Smooth muscle cell of the brain vasculature (primary cell): ENCODE measurements around the gene GABRB1.
"Not testable (repeated sequence)": the region's sequence is repeated elsewhere in the genome, so short reads cannot be mapped to it uniquely, and the experiment has no call there.

Experiments used
- DNase-seq: peaks from one replicate; pipeline ENCODE4 v3.0.0-alpha.2; 2012; ENCODE audit warnings: low read depth, low spot score

Gene GABRB1

DNA sequence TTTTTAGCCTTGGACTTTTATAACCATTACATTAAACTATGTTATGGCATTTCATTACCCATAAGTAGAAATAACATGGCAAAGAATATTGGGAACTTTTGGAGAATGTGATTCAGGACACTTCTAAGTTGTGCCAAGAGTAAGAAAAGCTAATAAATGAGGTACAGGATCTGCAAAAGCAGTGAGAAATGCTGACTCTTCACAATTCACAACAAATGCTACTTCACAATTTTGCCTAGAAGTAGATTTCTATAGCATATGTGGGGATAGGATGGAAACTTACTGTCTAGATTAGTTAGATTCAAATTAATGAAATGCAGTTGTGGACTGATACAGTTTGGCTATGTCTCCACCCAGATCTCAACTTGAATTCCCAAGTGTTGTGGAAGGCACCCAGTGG is 258.4 kb downstream of the GABRB1 start:
- DNase-seq: no peak

DNA sequence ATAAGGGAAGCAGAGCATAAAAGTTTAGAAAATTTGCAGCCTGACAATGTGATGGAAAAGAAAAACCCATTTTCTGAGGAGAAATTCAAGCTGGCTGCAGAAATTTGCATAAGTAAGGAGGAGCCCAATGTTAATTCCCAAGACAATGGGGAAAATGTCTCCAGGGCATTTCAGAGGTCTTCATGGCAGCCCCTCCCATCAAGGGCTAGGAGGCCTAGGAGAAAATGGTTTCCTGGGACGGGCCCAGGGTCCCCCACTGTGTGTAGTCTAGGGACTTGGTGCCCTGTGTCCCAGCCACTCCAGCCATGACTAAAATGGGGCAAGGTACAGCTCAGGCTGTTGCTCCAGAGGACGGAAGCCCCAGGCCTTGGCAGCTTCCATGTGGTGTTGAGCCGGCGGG is 259.5 kb downstream of the GABRB1 start:
- DNase-seq: not testable (repeated sequence)

DNA sequence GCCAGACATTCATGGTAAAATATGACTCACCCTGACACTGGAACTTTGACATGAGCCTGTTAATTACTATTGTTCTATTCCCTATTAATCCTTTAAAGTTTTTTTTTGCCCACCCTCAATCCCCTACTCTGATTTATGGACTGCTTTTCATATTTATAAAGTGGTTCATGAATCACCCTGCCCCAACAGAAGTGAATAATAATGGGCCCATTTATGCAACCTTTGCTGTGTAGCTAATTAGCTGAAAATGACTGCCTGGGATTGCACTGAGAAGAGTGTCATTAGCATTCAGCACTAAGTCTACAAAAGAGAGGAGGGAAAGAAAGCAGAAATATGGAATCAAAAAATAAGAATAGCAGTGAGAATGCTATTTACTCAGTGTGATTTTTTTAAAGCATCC is 277.8 kb downstream of the GABRB1 start:
- DNase-seq: no peak

DNA sequence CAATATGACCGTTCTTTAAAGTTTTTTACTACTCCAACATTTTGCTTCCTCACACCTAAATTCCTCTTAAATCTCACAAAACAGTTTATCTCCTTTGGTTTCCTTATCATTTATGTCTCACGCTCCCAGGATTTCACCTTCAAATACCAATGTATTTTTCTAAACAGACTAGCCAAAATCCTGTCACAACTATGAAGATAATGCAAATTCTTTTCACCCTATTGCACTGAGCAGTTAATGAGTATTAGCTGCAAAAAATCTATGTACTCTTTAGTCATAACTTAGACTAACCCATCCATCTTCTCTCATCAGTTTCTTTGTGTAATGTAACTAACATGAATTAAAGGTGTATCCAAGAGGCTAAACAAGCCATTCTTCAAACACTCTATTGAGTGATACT is 280.8 kb downstream of the GABRB1 start:
- DNase-seq: no peak

DNA sequence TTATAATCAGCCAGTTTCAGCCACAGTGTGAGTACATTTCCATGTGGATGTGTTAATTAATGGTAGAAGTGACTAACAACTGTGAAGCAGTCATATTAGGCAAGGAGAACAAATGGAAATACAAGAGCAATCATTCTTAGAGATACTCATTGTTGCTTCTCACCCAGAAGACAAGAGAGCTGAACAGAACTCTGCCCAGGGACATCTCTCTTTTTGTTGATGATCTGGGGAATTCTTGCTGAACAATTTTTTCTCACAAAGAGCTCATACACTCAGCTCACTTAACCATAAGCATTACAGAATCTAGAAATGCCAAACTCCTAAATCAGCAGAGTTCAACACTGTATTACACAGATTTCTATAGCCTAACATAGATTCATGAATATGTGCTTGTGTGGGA is 282.0 kb downstream of the GABRB1 start:
- DNase-seq: no peak

DNA sequence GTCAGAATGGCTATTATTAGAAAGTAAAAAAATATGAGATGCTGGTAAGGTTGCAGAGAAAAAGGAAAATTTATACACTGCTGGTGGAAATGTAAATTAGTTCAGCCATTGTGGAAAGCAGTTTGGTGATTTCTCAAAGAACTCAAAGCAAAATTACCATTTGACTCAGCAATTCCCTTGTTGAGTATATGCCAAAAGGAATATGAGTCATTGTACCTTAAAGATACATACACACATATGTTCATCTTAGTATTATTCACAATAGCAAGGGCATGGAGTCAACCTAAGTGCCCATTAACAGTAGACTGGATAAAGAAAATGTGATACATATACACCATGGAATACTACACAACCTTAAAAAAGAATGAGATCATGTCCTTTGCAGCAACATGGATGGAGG is 284.0 kb downstream of the GABRB1 start:
- no peak for DNase-seq

DNA sequence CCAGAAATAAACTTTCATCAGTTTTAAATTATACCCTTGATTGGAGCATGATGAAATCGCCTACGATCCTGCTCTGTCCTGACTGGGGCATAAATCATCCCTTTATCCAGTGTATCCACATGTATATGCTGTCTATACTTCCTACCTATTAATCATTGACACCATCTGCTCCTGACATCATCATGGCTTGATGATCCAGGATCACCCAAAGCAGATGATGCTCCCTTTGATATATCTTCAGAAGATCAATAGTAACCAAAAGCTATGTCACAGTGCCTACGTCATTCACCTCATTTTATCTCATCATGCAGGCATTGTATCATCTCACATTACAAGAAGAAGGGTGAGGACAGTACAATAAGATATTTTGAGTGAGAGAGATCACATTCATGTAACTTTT is 294.7 kb downstream of the GABRB1 start:
- DNase-seq: no peak

DNA sequence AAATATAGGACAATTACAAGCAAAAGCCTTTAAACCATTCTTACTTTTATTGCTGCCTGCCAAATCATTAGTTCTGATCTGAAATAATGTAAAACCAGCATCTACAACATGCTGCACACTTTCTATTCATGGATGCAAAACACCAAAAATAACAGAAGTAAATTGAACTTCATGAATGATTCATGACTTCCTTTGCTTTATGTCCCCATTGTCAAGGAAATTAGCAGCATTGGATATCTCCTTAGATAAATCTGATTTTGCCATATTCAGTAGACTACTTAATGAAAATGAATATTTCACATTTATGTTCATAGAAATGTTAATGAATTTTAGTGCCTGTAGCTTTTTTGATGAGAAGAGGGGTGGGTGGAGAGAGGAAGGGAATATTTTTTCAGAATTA is 299.5 kb downstream of the GABRB1 start:
- no peak for DNase-seq

DNA sequence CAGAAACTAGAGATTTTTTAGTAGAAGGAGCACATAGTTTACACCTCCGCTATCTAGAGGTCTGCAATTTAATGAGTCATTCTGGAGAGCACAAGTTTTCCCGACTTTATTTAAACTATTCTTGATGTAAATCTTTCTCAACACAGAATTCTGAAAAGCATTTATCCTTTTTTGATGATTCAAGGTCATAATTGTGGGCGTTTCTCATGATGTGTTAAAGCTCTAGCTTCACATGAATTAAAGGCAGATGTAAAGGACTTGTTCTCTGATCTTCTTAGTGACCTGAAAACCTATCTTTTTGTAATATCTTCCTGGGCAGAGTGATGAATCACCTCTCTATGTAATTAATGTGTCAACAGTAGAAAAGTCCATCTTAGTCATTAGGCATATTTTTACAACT is 303.3 kb downstream of the GABRB1 start:
- DNase-seq: no peak

DNA sequence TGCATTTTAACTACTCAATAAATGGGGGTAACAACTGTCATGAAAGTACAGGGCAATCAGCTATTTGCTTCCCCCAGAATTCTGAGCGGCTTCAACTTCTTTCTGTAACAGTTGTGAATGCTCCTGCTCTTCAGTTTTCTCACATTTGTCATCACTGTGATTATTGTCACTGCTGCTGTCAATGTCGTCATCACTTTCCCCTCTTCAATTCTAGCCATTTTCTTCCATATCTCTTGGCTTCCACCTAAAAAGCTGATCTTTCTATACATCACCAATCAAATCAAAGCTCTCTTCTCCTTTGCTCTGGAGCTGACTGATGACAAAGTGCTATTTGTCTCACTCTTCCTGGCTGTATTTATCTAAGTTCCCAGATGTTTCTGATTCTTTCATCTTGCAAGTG is 306.5 kb downstream of the GABRB1 start:
- no peak for DNase-seq

DNA sequence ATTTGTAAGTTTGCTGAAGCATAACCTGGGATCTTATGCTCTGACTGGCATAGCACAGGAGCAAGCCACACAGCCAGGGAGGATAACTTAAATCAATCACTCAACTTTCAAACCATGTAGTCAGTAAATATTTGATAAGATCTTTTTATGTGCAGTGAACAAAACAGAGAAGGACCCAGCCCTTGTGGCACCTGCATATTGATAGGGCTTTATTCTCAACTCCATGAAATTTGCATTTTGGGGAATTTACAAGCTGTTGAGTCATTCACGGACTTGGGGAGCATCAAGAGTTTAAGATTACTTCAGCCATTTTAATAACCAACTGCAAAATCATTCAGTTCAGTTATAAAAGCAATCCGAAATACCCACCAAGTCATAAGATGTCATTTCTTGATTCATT is 309.5 kb downstream of the GABRB1 start:
- DNase-seq: no peak

DNA sequence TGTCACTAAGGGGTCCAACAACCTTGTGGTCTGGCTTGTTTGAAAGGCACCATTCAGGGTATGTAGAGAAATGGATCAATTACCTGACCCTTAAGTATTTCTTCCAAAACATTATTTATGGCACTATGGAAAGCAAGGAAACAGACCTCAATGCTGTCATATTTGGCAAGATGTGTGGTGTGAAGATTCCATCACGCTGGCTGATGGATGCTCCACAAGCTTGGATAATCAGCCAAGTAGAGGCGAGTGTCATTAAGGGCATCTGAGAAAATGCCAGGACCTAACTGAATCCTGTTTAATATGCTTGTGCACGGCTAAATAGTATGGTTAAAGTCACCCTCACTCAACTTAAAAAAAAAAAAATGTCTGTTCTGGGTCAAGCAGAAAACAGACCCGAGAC is 311.4 kb downstream of the GABRB1 start:
- no peak for DNase-seq

DNA sequence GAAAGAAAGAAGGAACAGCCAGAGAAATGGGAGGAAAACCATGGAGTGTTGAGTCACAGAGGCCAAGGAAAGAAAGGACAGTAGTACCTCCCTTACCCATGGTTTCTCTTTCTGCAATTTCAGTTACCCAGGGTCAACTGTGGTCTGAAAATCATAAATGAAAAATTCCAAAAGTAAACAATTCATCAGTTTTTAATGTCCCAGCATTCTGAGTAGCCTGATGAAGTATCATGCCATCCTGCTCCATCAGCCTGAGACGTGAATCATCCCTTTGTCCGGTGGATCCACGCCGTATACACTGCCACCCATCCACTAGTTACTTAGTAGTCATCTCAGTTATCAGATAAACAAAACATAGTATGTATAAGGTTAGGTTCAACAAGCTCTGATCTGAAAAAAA is 318.0 kb downstream of the GABRB1 start:
- no peak for DNase-seq

DNA sequence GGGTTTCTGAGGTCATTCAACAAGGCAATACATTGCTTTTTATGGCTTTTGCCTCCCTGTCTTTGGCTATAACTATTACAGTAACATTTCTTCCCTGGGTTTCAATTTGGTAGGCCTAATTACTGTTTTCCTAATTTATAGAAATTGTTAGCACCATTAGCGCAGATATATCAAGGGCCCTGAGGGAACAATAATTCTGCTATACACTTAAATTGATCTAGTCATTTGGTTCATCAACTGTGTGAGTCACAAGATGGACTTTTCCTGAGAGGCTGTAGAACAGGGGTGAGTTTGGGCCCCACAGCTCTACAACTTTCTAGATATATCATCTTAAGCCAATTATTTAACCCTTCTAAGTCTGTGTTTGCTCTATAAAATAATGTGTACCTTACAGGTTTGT is 324.2 kb downstream of the GABRB1 start:
- no peak for DNase-seq

DNA sequence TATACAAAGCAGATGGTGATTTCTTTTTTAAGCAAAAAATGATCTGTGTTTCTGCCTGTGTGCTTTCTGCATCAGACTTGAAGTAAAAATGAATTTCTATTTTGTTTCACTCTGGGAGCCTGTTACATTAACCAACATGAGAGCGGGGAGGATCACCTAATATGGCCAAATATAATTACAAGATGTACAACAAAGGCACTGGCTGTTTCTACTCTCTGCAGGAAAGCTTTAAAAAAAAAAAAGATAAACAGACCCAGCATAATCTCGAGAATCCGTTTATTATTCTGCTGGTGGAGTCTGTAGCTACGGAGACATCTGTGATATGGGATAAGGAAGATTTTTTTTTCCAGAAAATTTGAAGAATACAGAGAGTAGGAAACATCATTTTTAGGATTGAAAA is 328.5 kb downstream of the GABRB1 start:
- DNase-seq: no peak

DNA sequence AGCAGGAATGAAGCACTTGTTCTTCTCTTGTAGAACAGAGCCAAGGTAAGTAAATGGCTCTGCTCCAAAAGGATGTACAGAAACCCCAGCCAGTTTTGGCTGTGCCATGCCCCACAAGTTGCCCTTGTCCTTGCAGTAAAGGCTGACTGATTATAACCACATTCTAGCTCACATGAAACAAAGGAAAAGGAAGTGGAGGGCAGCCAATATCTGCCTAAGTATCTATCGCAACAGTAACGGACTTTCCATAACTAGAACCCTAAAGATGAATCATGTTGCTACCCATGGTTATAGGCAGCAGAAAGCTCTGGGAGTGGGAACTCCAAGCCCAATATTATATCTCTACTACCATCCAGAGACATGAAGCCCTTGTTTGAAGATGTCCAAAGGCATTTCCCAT is 336.4 kb downstream of the GABRB1 start:
- DNase-seq: no peak

DNA sequence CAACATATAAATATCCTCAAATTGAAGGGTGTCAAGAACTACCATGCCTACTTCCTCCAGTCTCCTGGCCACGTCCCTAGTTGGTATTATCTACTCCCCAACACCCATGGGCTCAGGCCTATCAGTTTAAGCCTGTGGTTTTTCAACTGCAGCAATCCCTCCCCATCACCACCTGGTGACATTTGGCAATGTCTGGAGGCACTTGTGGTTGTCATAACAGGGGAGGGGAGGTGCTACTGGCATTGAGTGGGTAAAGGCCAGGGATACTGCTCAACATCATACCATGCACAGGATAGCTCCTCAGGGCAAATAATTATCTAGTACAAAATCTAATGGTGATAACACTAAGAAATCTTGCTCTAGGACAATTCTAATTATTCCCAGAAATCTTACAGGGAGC is 336.8 kb downstream of the GABRB1 start:
- no peak for DNase-seq

DNA sequence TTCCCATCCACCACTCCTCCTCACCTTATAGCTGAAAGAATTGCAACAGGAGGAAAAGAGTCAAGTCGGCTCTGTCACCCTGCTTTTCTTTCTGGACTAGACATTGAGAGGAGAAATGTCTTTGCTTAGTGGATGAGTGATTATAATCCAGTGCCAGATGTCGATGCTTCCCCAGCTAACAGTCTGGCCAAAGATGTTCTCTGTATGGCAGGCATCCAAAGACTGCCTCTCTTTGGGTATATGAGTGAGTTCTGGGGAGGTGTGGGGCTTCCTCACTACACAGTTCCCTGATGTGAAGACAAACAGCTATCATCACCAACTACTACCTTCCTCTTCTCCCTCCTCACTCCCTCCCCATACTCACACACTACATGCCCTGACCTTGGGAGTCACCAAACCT is 341.2 kb downstream of the GABRB1 start:
- no peak for DNase-seq

DNA sequence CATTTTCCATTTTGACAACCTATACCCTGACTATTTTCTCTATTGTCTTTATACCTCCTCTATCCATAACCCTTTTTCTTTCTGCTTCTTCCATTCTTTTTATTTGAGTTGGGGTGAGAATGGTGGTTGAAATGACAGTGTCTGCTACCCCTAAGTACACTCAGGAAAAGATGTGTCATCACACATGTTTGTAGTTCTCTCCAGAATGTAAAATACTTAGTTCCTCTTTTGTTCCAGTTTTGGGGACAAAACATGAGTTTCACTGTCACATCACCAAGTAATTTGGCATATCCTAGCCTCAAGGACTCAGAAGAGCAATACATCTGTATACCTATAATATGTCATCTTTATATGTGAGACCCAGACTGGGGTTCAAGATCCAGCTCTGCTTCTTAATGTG is 341.8 kb downstream of the GABRB1 start:
- DNase-seq: no peak

DNA sequence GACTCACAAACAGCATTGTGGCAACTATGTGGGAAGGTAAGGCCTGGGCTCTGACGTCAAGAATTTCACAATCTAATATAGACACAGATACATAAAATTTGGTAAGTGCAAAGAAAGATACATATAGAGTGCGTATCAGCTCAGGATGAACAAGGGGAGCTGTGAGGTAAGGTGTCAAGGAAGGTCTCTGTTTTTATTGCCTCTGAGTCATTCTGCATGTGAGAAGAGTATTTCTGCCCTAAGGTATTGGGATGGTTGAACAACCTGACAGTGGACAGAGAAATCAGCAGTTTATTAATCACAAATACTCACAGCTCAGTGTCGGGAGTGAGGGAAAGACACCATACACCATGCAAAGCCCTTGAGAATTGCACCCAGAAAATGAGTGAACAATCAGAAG is 342.3 kb downstream of the GABRB1 start:
- no peak for DNase-seq

DNA sequence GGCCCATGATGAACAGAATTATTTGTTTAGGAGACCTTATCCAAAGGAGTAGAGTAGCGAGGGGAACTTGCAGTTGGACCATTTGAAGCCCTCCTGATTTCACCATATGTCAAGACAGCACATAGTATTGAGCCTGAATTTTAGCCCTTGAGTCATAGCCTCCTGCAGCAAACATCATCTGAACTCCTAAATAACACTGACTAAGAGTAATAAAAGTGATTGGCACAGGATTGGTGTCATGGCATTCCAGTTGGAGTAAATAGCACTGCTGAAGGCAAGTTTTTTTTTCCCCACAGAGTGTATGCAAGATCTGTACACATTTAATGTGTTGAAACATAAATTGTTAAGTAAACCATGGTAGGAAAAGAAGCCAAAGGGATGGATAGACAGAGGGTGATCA is 343.1 kb downstream of the GABRB1 start:
- DNase-seq: no peak

DNA sequence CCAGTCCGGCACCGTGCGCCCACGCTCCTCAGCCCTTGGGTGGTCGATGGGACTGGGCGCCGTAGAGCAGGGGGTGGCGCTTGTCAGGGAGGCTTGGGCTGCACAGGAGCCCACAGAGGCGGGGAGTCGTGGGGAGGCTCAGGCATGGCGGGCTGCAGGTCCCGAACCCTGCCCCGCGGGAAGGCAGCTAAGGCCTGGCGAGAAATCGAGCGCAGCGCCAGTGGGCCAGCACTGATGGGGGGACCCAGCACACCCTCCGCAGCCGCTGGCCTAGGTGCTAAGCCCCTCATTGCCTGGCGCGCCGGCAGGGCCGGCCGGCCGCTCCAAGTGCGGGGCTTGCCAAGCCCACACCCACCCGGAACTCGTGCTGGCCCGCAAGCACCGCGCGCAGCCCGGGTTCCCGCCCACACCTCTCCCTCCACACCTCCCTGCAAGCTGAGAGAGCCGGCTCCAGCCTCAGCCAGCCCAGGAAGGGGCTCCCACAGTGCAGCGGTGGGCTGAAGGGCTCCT is 346.7 kb downstream of the GABRB1 start:
- not testable (repeated sequence) for DNase-seq

DNA sequence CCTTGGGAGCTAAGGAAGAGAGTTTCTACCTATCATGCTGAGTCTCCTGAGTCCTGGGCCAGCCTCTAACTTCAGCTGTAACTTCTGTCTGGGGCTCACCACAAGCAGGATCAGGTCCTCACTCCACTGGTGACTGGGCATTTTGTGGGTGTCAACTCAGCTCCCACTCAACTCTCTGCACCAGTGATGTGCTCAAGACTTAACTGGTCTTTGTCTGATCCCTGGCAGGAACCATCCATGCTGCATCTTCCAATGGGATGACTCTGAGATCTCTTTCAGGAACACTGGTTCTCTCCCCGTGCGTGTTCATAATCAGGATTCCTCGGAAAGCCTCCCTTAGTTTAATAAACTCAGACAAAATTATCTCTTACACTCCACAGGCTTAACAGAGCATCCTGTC is 349.8 kb downstream of the GABRB1 start:
- DNase-seq: no peak

DNA sequence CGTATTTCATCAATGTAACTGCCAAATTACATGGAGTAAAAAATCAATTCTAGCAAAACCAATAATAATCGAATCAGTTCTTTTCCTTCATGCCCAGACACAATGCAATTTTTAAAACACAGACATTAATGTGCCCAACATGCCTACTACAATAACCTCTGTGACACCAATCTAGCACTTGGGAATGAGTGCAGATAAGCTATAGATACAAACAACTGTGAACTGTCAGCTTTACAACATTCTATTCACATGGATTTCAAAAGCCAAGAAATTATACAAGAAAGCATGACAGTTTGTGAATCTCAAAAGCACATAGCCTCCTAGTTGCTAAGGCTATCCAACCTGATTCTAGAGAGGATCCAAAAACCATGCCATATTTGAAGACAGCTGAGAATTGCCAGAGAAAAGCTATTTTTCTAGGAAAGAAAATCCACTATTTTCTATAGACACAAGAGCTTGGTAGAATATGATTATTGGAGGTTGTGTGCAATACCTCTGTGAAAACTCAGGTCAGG is 351.5 kb downstream of the GABRB1 start:
- no peak for DNase-seq
